Skeletal muscle cell (primary cell): ENCODE data around the gene PPID.
"Not testable (repeated sequence)": the region's sequence is repeated elsewhere in the genome, so short reads cannot be mapped to it uniquely, and the experiment has no call there.

Experiments
- DNase-seq: peaks from one replicate; pipeline ENCODE4 v3.0.0-alpha.2; 2010; ENCODE audit warnings: low read depth
- H3K4me3 ChIP-seq: 2 replicates; pipeline ENCODE4 v1.5.1; 2011; ENCODE audit warnings: low read depth, mild to moderate bottlenecking, control low read depth, low read length, moderate library complexity

PPID gene

GRCh38 chr4:158722917-158723793 lies at the start of gene PPID:
PPID (minus strand) TSS chr4:158723396; CDS start chr4:158723288, 108 bp downstream.
- H3K4me3 ChIP-seq: peak within 1 kb of the TSS; percentile 90
- peak; percentile 24 for DNase-seq

- H3K4me3 ChIP-seq: no peak overlapping the region
- DNase-seq: no peak
These were observed 48.6 kb upstream of the PPID start for GRCh38 chr4:158771776-158772175.

GRCh38 chr4:158770671-158771070 lies 47.5 kb upstream of the PPID start:
- no peak overlapping the region for H3K4me3 ChIP-seq
- DNase-seq: no peak

- no peak for DNase-seq
- H3K4me3 ChIP-seq: peak overlapping the region; percentile 83
These were observed 46.2 kb upstream of the PPID start for GRCh38 chr4:158769175-158769921.

- H3K4me3 ChIP-seq: peak within 1 kb of the TSS; percentile 83
- peak; percentile 22 for DNase-seq
These were observed 45.5 kb upstream of the PPID start, which contains the start of gene FNIP2 for GRCh38 chr4:158768555-158769174. FNIP2 (plus strand) TSS chr4:158769026; CDS start chr4:158769213, 187 bp downstream.

GRCh38 chr4:158767451-158767850 lies 44.3 kb upstream of the PPID start:
- no peak for DNase-seq
- no peak overlapping the region for H3K4me3 ChIP-seq

- no peak for DNase-seq
These were observed 43.3 kb upstream of the PPID start for GRCh38 chr4:158766434-158767044.

GRCh38 chr4:158763462-158763861 lies 40.3 kb upstream of the PPID start:
- no peak for DNase-seq
- no peak overlapping the region for H3K4me3 ChIP-seq

More at GRCh38 chr4:158766434-158767044, 43.3 kb upstream of the PPID start:
- no peak overlapping the region for H3K4me3 ChIP-seq

GRCh38 chr4:158762553-158762952 lies 39.4 kb upstream of the PPID start:
- H3K4me3 ChIP-seq: no peak overlapping the region
- DNase-seq: no peak

GRCh38 chr4:158760866-158761265 lies 37.7 kb upstream of the PPID start:
- DNase-seq: no peak
- H3K4me3 ChIP-seq: no peak overlapping the region

- not testable (repeated sequence) for H3K4me3 ChIP-seq, DNase-seq
These were observed 36.3 kb upstream of the PPID start for GRCh38 chr4:158759539-158759938.

- no peak for DNase-seq
- H3K4me3 ChIP-seq: no peak overlapping the region
These were observed 35.5 kb upstream of the PPID start for GRCh38 chr4:158758703-158759102.

- H3K4me3 ChIP-seq: no peak overlapping the region
- DNase-seq: no peak
These were observed 34.9 kb upstream of the PPID start for GRCh38 chr4:158758142-158758541.

- no peak for DNase-seq
These were observed 33.4 kb upstream of the PPID start for GRCh38 chr4:158756588-158756987.

GRCh38 chr4:158755819-158756218 lies 32.6 kb upstream of the PPID start:
- DNase-seq, H3K4me3 ChIP-seq: not testable (repeated sequence)

More at GRCh38 chr4:158756588-158756987, 33.4 kb upstream of the PPID start:
- no peak overlapping the region for H3K4me3 ChIP-seq

GRCh38 chr4:158754385-158755180 lies 31.4 kb upstream of the PPID start:
- H3K4me3 ChIP-seq: no peak overlapping the region
- no peak for DNase-seq

GRCh38 chr4:158750379-158750778 lies 27.2 kb upstream of the PPID start:
- H3K4me3 ChIP-seq: no peak overlapping the region
- DNase-seq: no peak

GRCh38 chr4:158746537-158746936 lies 23.3 kb upstream of the PPID start:
- H3K4me3 ChIP-seq, DNase-seq: not testable (repeated sequence)
